ENCODE data around the gene MAST3. TPM values are rescaled to one million over a fixed set of nuclear protein-coding genes. Genes with fewer than 3 reads are reported as not detected.

MAST3 gene
- total RNA-seq, 1 donor from 2014 or later = 4.6 TPM

- peak overlapping the region; percentile 80 for H3K4me3 ChIP-seq (ENCODE audit: low read depth, low read length)
- TF ChIP-seq, protein P1, sequence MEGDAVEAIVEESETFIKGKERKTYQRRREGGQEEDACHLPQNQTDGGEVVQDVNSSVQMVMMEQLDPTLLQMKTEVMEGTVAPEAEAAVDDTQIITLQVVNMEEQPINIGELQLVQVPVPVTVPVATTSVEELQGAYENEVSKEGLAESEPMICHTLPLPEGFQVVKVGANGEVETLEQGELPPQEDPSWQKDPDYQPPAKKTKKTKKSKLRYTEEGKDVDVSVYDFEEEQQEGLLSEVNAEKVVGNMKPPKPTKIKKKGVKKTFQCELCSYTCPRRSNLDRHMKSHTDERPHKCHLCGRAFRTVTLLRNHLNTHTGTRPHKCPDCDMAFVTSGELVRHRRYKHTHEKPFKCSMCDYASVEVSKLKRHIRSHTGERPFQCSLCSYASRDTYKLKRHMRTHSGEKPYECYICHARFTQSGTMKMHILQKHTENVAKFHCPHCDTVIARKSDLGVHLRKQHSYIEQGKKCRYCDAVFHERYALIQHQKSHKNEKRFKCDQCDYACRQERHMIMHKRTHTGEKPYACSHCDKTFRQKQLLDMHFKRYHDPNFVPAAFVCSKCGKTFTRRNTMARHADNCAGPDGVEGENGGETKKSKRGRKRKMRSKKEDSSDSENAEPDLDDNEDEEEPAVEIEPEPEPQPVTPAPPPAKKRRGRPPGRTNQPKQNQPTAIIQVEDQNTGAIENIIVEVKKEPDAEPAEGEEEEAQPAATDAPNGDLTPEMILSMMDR (IDR thresholded peaks at IDR 0.05; ENCODE audit: insufficient read depth, low read length, poor library complexity, severe bottlenecking) = no peak
- no peak for DNase-seq (ENCODE audit: low read depth)
Measured at GRCh38 chr19:18109733-18110608, 12.4 kb downstream of the MAST3 start.

DNA sequence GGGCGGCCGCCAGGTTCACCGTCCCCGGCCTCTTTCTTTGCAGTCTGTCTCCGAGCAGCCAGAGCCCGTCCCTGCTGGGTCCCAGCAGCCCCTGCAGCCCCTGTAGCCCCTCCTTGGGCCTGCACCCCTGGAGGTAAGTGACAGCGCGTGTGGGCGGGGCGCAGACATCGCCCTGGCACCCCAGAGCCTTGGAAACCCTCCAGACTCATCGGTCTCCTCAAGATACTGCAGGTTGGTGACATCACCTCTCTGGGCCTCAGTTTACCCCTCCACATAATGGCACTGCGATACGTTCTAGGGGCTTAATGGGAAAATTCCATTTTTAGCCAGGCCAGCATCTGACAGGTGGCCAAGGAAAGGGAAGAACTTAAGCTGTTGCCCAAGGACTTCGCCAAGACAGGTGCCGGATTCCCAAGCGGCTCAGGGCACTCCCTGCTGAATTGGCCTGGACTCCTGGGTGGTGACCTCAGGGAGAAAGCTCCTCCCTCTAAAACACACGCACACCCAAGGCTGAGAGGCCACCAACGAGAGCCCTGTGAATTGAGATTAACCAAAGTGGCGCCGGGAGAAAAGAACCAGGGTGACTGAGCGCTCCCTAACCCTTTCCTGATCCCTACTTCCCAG, 13.1 kb downstream of the MAST3 start:
- Histone ChIP-seq H3K27me3 (ENCODE audit: control insufficient read depth, insufficient read depth, low read length) (peaks cover 5% of the 10 kb centered on the region), H3K36me3 (ENCODE audit: control insufficient read depth, insufficient read depth, low read length) (no peaks in the 10 kb centered on the region), H3K4me3 (ENCODE audit: low read depth, low read length) (peak overlapping the region; percentile 80)
- DNase-seq (ENCODE audit: low read depth) = no peak
- TF ChIP-seq, protein P1 (IDR thresholded peaks at IDR 0.05; ENCODE audit: insufficient read depth, low read length, poor library complexity, severe bottlenecking) = no peak

More at GRCh38 chr19:18109733-18110608, 12.4 kb downstream of the MAST3 start:
- H3K27me3 ChIP-seq (ENCODE audit: control insufficient read depth, insufficient read depth, low read length) = peaks cover 5% of the 10 kb centered on the region
- H3K36me3 ChIP-seq (ENCODE audit: control insufficient read depth, insufficient read depth, low read length) = no peaks in the 10 kb centered on the region

DNA sequence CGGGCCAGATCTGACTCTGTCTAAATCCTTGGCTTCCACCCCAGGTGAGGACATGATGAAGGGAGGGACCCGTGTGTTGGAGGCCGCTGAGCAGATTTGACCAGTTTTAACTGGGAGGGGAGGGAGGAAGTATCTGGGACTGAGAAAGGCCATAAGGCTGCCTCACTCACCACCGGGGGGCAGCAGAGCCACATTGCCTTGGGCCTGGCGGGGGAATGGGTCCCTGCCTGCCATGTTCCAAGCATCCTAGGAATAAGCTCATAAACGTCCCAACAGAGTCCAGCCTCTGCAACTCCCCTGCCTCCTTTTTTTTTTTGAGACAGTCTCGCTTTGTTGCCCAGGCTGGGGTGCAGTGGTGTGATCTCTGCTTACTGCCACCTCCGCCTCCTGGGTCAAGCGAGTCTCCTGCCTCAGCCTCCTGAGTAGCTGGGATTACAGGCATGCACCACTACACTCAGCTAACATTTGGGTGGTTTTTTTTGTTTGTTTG, 15.5 kb downstream of the MAST3 start:
- H3K4me3 ChIP-seq (ENCODE audit: low read depth, low read length) = no peak overlapping the region
- no peaks in the 10 kb centered on the region for H3K36me3 ChIP-seq (ENCODE audit: control insufficient read depth, insufficient read depth, low read length)
- TF ChIP-seq, protein P1 (IDR thresholded peaks at IDR 0.05; ENCODE audit: insufficient read depth, low read length, poor library complexity, severe bottlenecking) = peak; percentile 97
- H3K27me3 ChIP-seq (ENCODE audit: control insufficient read depth, insufficient read depth, low read length) = peaks cover 4% of the 10 kb centered on the region
- DNase-seq (ENCODE audit: low read depth) = no peak

- Histone ChIP-seq H3K4me3 (ENCODE audit: low read depth, low read length) (no peak overlapping the region), H3K27me3 (ENCODE audit: control insufficient read depth, insufficient read depth, low read length) (peaks cover 4% of the 10 kb centered on the region), H3K36me3 (ENCODE audit: control insufficient read depth, insufficient read depth, low read length) (no peaks in the 10 kb centered on the region)
- TF ChIP-seq, protein P1 (IDR thresholded peaks at IDR 0.05; ENCODE audit: insufficient read depth, low read length, poor library complexity, severe bottlenecking) = no peak
- no peak for DNase-seq (ENCODE audit: low read depth)
Measured at GRCh38 chr19:18113827-18114226, 16.2 kb downstream of the MAST3 start.

GRCh38 chr19:18114483-18114882, 16.9 kb downstream of the MAST3 start:
- H3K27me3 ChIP-seq (ENCODE audit: control insufficient read depth, insufficient read depth, low read length) = peaks cover 2% of the 10 kb centered on the region
- no peak overlapping the region for H3K4me3 ChIP-seq (ENCODE audit: low read depth, low read length)
- TF ChIP-seq, protein P1 (IDR thresholded peaks at IDR 0.05; ENCODE audit: insufficient read depth, low read length, poor library complexity, severe bottlenecking) = no peak
- DNase-seq (ENCODE audit: low read depth) = no peak
- H3K36me3 ChIP-seq (ENCODE audit: control insufficient read depth, insufficient read depth, low read length) = no peaks in the 10 kb centered on the region
